ENCODE results near the gene C11orf58.

C11orf58 gene

DNA sequence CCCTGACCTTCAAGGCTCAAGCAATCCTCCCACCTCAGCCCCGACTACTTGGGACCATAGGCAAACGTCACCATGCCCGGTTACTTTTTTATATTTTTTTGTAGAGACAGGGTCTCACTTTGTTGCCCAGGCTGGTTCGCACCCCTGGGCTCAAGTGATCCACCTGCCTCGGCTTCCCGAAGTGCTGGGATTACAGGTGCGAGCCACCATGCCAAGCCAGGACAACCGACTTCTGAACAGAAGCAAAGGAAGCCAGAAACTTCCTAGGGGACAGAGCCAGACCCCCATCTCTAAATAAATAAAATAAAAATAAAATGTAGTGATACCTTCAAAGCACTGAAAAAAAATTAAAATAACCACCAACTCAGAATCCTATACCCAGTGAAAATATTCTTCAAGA is 26.4 kb downstream of the C11orf58 start:
- H3K79me2 ChIP-seq = no peaks in the 10 kb centered on the region
- TF ChIP-seq, protein P1, sequence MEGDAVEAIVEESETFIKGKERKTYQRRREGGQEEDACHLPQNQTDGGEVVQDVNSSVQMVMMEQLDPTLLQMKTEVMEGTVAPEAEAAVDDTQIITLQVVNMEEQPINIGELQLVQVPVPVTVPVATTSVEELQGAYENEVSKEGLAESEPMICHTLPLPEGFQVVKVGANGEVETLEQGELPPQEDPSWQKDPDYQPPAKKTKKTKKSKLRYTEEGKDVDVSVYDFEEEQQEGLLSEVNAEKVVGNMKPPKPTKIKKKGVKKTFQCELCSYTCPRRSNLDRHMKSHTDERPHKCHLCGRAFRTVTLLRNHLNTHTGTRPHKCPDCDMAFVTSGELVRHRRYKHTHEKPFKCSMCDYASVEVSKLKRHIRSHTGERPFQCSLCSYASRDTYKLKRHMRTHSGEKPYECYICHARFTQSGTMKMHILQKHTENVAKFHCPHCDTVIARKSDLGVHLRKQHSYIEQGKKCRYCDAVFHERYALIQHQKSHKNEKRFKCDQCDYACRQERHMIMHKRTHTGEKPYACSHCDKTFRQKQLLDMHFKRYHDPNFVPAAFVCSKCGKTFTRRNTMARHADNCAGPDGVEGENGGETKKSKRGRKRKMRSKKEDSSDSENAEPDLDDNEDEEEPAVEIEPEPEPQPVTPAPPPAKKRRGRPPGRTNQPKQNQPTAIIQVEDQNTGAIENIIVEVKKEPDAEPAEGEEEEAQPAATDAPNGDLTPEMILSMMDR (IDR thresholded peaks at IDR 0.05) = no peak
- no peak overlapping the region for H3K27ac ChIP-seq
- H2AFZ ChIP-seq = no peak overlapping the region
- H3K4me3 ChIP-seq (ENCODE audit: low read depth, low read length) = no peak overlapping the region
- H3K27me3 ChIP-seq (ENCODE audit: control insufficient read depth, insufficient read depth, low read length) = no peaks in the 10 kb centered on the region
- H3K9ac ChIP-seq = no peak overlapping the region
- H3K36me3 ChIP-seq (ENCODE audit: control insufficient read depth, insufficient read depth, low read length) = no peaks in the 10 kb centered on the region
- no peaks in the 10 kb centered on the region for H3K9me3 ChIP-seq (ENCODE audit: control insufficient read depth, low read length)
- no peaks in the 10 kb centered on the region for H3K4me1 ChIP-seq
- no peak overlapping the region for H3K4me2 ChIP-seq (ENCODE audit: low read length)

DNA sequence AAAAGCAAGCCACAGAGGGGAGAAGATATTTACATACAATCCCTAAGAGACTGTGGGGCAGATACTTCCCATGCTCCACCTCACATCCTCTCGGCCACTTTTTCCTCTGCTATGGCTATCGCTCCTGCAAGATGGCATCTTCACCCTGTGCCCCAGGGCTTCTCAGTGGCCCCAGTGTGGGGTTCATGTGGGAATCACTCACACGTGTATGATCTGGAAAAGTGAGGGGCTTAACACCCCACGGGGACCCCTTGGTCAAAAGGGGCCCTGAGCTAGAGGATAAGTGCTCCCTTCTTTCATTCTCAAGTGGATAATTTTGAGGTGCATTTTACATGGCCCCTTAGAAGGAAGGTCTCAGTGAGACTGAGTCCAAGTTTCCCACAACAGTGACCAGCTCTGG is 28.7 kb downstream of the C11orf58 start:
- Histone ChIP-seq H3K79me2 (no peaks in the 10 kb centered on the region), H3K4me2 (ENCODE audit: low read length) (no peak overlapping the region), H2AFZ (no peak overlapping the region), H3K9ac (no peak overlapping the region), H3K4me3 (ENCODE audit: low read depth, low read length) (no peak overlapping the region), H3K4me1 (no peaks in the 10 kb centered on the region), H3K9me3 (ENCODE audit: control insufficient read depth, low read length) (no peaks in the 10 kb centered on the region), H3K27ac (no peak overlapping the region), H3K27me3 (ENCODE audit: control insufficient read depth, insufficient read depth, low read length) (no peaks in the 10 kb centered on the region), H3K36me3 (ENCODE audit: control insufficient read depth, insufficient read depth, low read length) (no peaks in the 10 kb centered on the region)
- TF ChIP-seq, protein P1 (IDR thresholded peaks at IDR 0.05) = no peak

DNA sequence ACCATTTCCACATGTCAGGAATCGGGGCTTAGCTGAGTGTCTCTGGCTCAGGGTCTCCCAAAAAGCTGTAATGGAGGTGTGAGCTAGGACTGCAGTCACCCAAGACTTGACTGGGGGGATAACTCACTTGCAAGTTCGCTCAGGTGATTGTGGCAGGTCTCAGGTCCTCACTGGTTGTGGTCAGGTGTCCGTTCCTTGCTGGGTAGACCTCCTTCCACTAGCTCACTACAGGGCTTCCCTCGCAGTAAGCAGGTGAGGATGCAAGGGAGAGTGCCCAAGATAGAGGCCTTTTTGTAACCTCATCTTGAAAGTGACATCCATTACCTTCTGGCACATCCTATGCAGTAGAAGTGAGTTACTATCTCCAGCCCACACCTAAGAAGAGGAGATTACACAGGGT is 29.5 kb downstream of the C11orf58 start:
- TF ChIP-seq, protein P1 (IDR thresholded peaks at IDR 0.05) = no peak
- Histone ChIP-seq H3K4me1 (no peaks in the 10 kb centered on the region), H3K27me3 (ENCODE audit: control insufficient read depth, insufficient read depth, low read length) (no peaks in the 10 kb centered on the region), H3K9ac (no peak overlapping the region), H3K79me2 (no peaks in the 10 kb centered on the region), H3K9me3 (ENCODE audit: control insufficient read depth, low read length) (no peaks in the 10 kb centered on the region), H2AFZ (no peak overlapping the region), H3K4me2 (ENCODE audit: low read length) (no peak overlapping the region), H3K27ac (no peak overlapping the region), H3K4me3 (ENCODE audit: low read depth, low read length) (no peak overlapping the region), H3K36me3 (ENCODE audit: control insufficient read depth, insufficient read depth, low read length) (no peaks in the 10 kb centered on the region)

DNA sequence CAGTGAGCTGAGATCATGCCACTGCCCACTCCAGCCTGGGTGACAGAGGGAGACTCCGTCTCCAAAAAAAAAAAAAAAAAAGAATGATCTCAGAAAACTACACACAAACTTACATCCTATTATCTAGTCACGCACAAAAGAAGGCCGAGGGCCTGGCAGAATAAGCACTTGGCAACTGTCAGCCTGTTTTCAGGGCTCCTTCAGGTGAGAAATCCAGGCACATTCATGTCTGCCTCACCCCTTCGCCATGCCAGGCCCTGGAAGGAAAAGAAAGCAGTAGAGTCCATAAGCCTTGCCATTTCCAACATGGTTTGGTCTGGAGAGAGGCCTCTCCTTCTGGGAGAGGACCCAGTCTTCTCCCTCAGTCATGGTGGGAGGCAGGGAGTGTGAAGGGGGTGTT is 30.9 kb downstream of the C11orf58 start:
- Histone ChIP-seq H3K27ac (no peak overlapping the region), H3K9me3 (ENCODE audit: control insufficient read depth, low read length) (no peaks in the 10 kb centered on the region), H2AFZ (no peak overlapping the region), H3K4me3 (ENCODE audit: low read depth, low read length) (no peak overlapping the region), H3K36me3 (ENCODE audit: control insufficient read depth, insufficient read depth, low read length) (no peaks in the 10 kb centered on the region), H3K9ac (no peak overlapping the region), H3K4me2 (ENCODE audit: low read length) (no peak overlapping the region), H3K4me1 (no peaks in the 10 kb centered on the region), H3K27me3 (ENCODE audit: control insufficient read depth, insufficient read depth, low read length) (no peaks in the 10 kb centered on the region), H3K79me2 (no peaks in the 10 kb centered on the region)
- TF ChIP-seq, protein P1 (IDR thresholded peaks at IDR 0.05) = no peak

DNA sequence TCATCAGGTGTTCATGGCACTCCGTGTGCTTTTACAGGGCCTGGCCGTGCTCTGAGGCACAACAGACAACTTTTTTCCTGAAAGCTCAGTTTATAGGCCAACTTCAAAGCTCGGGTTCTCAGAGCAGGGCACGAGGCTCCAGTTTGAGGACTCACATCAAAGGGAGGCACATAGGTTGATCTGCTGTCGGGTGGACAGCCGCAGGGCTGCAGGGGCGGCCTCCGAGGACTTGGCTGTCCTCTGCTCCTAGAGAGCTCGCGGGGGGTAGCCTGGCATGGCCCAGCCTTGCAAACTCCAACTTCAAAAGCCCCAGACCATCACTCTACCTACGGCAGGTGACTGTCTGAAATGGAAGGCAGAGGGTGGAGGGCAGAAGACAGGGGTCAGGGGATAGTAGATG is 31.6 kb downstream of the C11orf58 start:
- TF ChIP-seq, protein P1 (IDR thresholded peaks at IDR 0.05) = no peak
- no peak overlapping the region for H2AFZ ChIP-seq
- no peaks in the 10 kb centered on the region for H3K9me3 ChIP-seq (ENCODE audit: control insufficient read depth, low read length)
- no peaks in the 10 kb centered on the region for H3K79me2 ChIP-seq
- H3K36me3 ChIP-seq (ENCODE audit: control insufficient read depth, insufficient read depth, low read length) = no peaks in the 10 kb centered on the region
- no peaks in the 10 kb centered on the region for H3K27me3 ChIP-seq (ENCODE audit: control insufficient read depth, insufficient read depth, low read length)
- no peak overlapping the region for H3K4me2 ChIP-seq (ENCODE audit: low read length)
- no peak overlapping the region for H3K27ac ChIP-seq
- no peak overlapping the region for H3K4me3 ChIP-seq (ENCODE audit: low read depth, low read length)
- no peaks in the 10 kb centered on the region for H3K4me1 ChIP-seq
- H3K9ac ChIP-seq = no peak overlapping the region
